Liver (tissue), 9 donors: ENCODE measurements around the gene ZNRD2. TPM values are rescaled to one million over a fixed set of nuclear protein-coding genes. Genes with fewer than 3 reads are reported as not detected.

Experiments
- DNase-seq: peaks from one replicate; pipeline ENCODE4 v3.0.0-alpha.2; 2017; ENCODE audit warnings: low spot score
- H3K27ac ChIP-seq, 2 donors: one replicate each; pipeline ENCODE4 v1.7.0; 2013; ENCODE audit warnings: inconsistent platforms in 2 of 2, low read length in 2 of 2, control low read depth in 1 of 2, low read depth in 1 of 2, mild to moderate bottlenecking in 1 of 2
- H3K27me3 ChIP-seq, 4 donors: one replicate each; pipeline versions ENCODE4 v1.6.1 to v1.7.0; 2013; ENCODE audit warnings: low read length in 3 of 4, inconsistent platforms in 1 of 4, mild to moderate bottlenecking in 1 of 4, moderate library complexity in 1 of 4; ENCODE audit not compliant: control insufficient read depth in 4 of 4, insufficient read depth in 4 of 4
- H3K36me3 ChIP-seq, 4 donors: one replicate each; pipeline versions ENCODE4 v1.6.1 to v1.7.0; 2013; ENCODE audit warnings: low read length in 3 of 4, mild to moderate bottlenecking in 3 of 4, low read depth in 1 of 4, moderate library complexity in 1 of 4; ENCODE audit not compliant: control insufficient read depth in 4 of 4, insufficient read depth in 3 of 4
- H3K4me1 ChIP-seq, 4 donors: one replicate each; pipeline versions ENCODE4 v1.6.1 to v1.7.0; 2013; ENCODE audit warnings: low read length in 3 of 4, mild to moderate bottlenecking in 3 of 4, moderate library complexity in 1 of 4; ENCODE audit not compliant: control insufficient read depth in 4 of 4, insufficient read depth in 4 of 4
- H3K4me3 ChIP-seq, 3 donors: one replicate each; pipeline versions ENCODE4 v1.6.1 to v1.7.0; 2013; ENCODE audit warnings: low read length in 3 of 3, control low read depth in 1 of 3, low read depth in 1 of 3, mild to moderate bottlenecking in 1 of 3
- H3K9ac ChIP-seq, 2 donors: one replicate each; pipeline ENCODE4 v1.7.0; 2013; ENCODE audit warnings: low read length in 2 of 2, mild to moderate bottlenecking in 2 of 2, moderate library complexity in 2 of 2, control low read depth in 1 of 2, low read depth in 1 of 2
- H3K9me3 ChIP-seq, 4 donors: one replicate each; pipeline versions ENCODE4 v1.6.1 to v1.7.0; 2013; ENCODE audit warnings: low read length in 3 of 4; ENCODE audit not compliant: control insufficient read depth in 4 of 4
- CTCF ChIP-seq: fragments of 150-350 bp; IDR thresholded peaks from 2 replicates; pipeline ENCODE4 v1.5.1; 2017; ENCODE audit warnings: improper control_type of control experiment, low read depth, low read length; ENCODE audit not compliant: missing input control
- FOXA1 ChIP-seq: IDR thresholded peaks from 2 replicates; pipeline ENCODE4 v1.6.1; 2016; ENCODE audit warnings: antibody characterized with exemption
- HNF4A ChIP-seq, 2 donors: conservative IDR thresholded peaks; 2 replicates each; pipeline ENCODE4 v1.6.1; 2016; ENCODE audit warnings: antibody characterized with exemption in 2 of 2, mild to moderate bottlenecking in 2 of 2
- MAX ChIP-seq: IDR thresholded peaks from 2 replicates; pipeline ENCODE4 v1.6.1; 2016; ENCODE audit warnings: antibody characterized with exemption
- NR2F2 ChIP-seq: IDR thresholded peaks from 2 replicates; pipeline ENCODE4 v1.6.1; 2016; ENCODE audit warnings: antibody characterized with exemption
- RAD21 ChIP-seq, 2 donors: IDR thresholded peaks; 2 replicates each; pipeline ENCODE4 v1.6.1; 2016; ENCODE audit warnings: antibody characterized with exemption in 2 of 2, mild to moderate bottlenecking in 2 of 2
- TAF1 ChIP-seq: conservative IDR thresholded peaks from 2 replicates; pipeline ENCODE4 v1.6.1; 2016; ENCODE audit warnings: antibody characterized with exemption, mild to moderate bottlenecking
- ZBTB33 ChIP-seq: IDR thresholded peaks from 2 replicates; pipeline ENCODE4 v1.6.1; 2016; ENCODE audit warnings: antibody characterized with exemption
- WGBS: extraction: QIAGEN DNeasy Blood & Tissue Kit; methylation state at CpG from one replicate; pipeline ENCODE4 v1.1.7; 2013; 5-methylcytosine and 5-hydroxymethylcytosine counted together
- polyA plus RNA-seq, 2 donors: library from polyadenylated mRNA; stranded (reverse) in 1 of 2; unstranded in 1 of 2; fragments of 200-250 nt in 1 of 2; fragments of >200 nt in 1 of 2; fragmentation: Nextera tagmentation in 1 of 2; extraction: Ambion mirVana in 1 of 2; gene quantifications; one replicate each; pipeline versions ENCODE4 v1.2.1 to v1.2.3, GENCODE V29; 2013 to 2015
- total RNA-seq, 2 donors: library from RNA; depleted of rRNA; stranded (reverse); fragments of >200 nt; gene quantifications; one replicate each; pipeline ENCODE4 v1.2.3, GENCODE V29; 2014
- donor health status: healthy.
- donor health status: healthy.
- donor health status: healthy.
- donor health status: healthy.
- donor health status: healthy.

The ZNRD2 gene
- total and polyA plus RNA-seq, 4 donors, result 18.2 to 39.5 (median 28.0) TPM

GRCh38 chr11:65586676-65587075 is 16.4 kb downstream of the ZNRD2 start:
- no peak overlapping the region for H3K27ac ChIP-seq
- 89% methylated on average over 2 of the region's 2 CpGs for WGBS
- H3K4me1 ChIP-seq, result peaks cover 0 to 4% (median 0%) of the 10 kb centered on the region in 4 donors
- H3K4me3 ChIP-seq, result no peak overlapping the region
- TF ChIP-seq MAX (no peak), NR2F2 (no peak), FOXA1 (no peak), TAF1 (no peak), HNF4A (conservative IDR thresholded peaks at IDR 0.05) (no peak)
- DNase-seq, result no peak
- peaks cover 0 to 2% (median 0%) of the 10 kb centered on the region in 4 donors for H3K36me3 ChIP-seq
- no peak overlapping the region for H3K9ac ChIP-seq
- H3K27me3 ChIP-seq, result no peaks in the 10 kb centered on the region
- H3K9me3 ChIP-seq, result no peaks in the 10 kb centered on the region

- 65% methylated on average over 13 of the region's 13 CpGs for WGBS
- DNase-seq, result peak; percentile 74
Observed at GRCh38 chr11:65588199-65589054, 18.1 kb downstream of the ZNRD2 start.

More at GRCh38 chr11:65588199-65589054, 18.1 kb downstream of the ZNRD2 start:
- peak; percentile 70 to 80 for TF ChIP-seq RAD21 (IDR thresholded peaks at IDR 0.05)
- peak; percentile 55 for TF ChIP-seq CTCF
- no peak for TF ChIP-seq MAX
- no peak for TF ChIP-seq ZBTB33
- peak overlapping the region in 1 of 2 donors; percentile 41 for H3K27ac ChIP-seq
- H3K27me3 ChIP-seq, result no peaks in the 10 kb centered on the region
- H3K9ac ChIP-seq, result no peak overlapping the region
- no peak overlapping the region for H3K4me3 ChIP-seq
- peaks cover 0 to 7% (median 0%) of the 10 kb centered on the region in 4 donors for H3K4me1 ChIP-seq
- H3K9me3 ChIP-seq, result no peaks in the 10 kb centered on the region
- peaks cover 0 to 2% (median 0%) of the 10 kb centered on the region in 4 donors for H3K36me3 ChIP-seq
